SU-DHL-6 (cell line): ENCODE data around the gene ALOXE3.

Experiments used
- H2AFZ ChIP-seq: fragments of 200-600 bp; sonication (generic); 2 replicates; pipeline ENCODE4 v1.6.1; 2014; ENCODE audit warnings: low read depth, mild to moderate bottlenecking, moderate library complexity, mixed read lengths, antibody characterized with exemption, low read length; ENCODE audit not compliant: severe bottlenecking
- H3F3A ChIP-seq: fragments of 200-600 bp; shearing (Covaris generic); 2 replicates; pipeline ENCODE4 v1.6.0; 2016; ENCODE audit warnings: antibody characterized with exemption, mild to moderate bottlenecking; ENCODE audit not compliant: insufficient read depth
- H3K27ac ChIP-seq: fragments of 200-600 bp; sonication (generic); 2 replicates; pipeline ENCODE4 v1.5.1; 2016; ENCODE audit warnings: low read depth, mild to moderate bottlenecking, low read length, moderate library complexity, mixed read lengths
- H3K27me3 ChIP-seq: fragments of 200-600 bp; sonication (generic), shearing (Covaris generic); 2 replicates; pipeline ENCODE4 v1.6.0; 2014; ENCODE audit warnings: mild to moderate bottlenecking, low read length
- H3K36me3 ChIP-seq: fragments of 200-600 bp; sonication (generic); 2 replicates; pipeline ENCODE4 v1.6.1; 2014; ENCODE audit warnings: mild to moderate bottlenecking, low read length, mixed read lengths
- H3K4me2 ChIP-seq: fragments of 300-600, 200-600 bp; shearing (Covaris generic), sonication (generic); 2 replicates; pipeline ENCODE4 v1.6.0; 2014; ENCODE audit warnings: low read length, low read depth, mild to moderate bottlenecking; ENCODE audit not compliant: poor library complexity, severe bottlenecking
- H3K4me3 ChIP-seq: fragments of 200-600 bp; sonication (generic); 2 replicates; pipeline ENCODE4 v1.5.1; 2014; ENCODE audit warnings: antibody characterized with exemption, low read length, mild to moderate bottlenecking, mixed read lengths; ENCODE audit not compliant: insufficient read depth, poor library complexity, severe bottlenecking
- H3K79me2 ChIP-seq: fragments of 200-600 bp; sonication (generic); 2 replicates; pipeline ENCODE4 v1.6.1; 2014; ENCODE audit warnings: mild to moderate bottlenecking, low read length, moderate library complexity; ENCODE audit not compliant: insufficient read depth
- H3K9ac ChIP-seq: fragments of 200-600 bp; sonication (generic); 2 replicates; pipeline ENCODE4 v1.7.0; 2014; ENCODE audit warnings: mild to moderate bottlenecking, low read length
- H3K9me2 ChIP-seq: fragments of 200-600 bp; sonication (generic); replicated peaks from 2 replicates; pipeline ENCODE4 v1.6.1; 2014; ENCODE audit warnings: low read length; ENCODE audit not compliant: insufficient read depth
- H3K9me3 ChIP-seq: fragments of 200-600 bp; sonication (generic); 2 replicates; pipeline ENCODE4 v1.6.1; 2014; ENCODE audit warnings: low read length, mixed read lengths; ENCODE audit not compliant: insufficient read depth
- H4K20me1 ChIP-seq: fragments of 200-600 bp; sonication (generic); 2 replicates; pipeline ENCODE4 v1.6.1; 2014; ENCODE audit warnings: low read depth, mild to moderate bottlenecking, antibody characterized with exemption, low read length, moderate library complexity, mixed read lengths
- EZH2phosphoT487 ChIP-seq: fragments of 200-600 bp; sonication (generic), shearing (Covaris generic); conservative IDR thresholded peaks from 2 replicates; pipeline ENCODE4 v1.6.1; 2018; ENCODE audit warnings: mild to moderate bottlenecking, antibody characterized with exemption, low read length, moderate library complexity, mixed read lengths
- TF ChIP-seq, protein P1 (sequence below): fragments of 200-600 bp; sonication (generic); IDR thresholded peaks from one replicate; pipeline ENCODE4 v1.5.1; 2017; ENCODE audit warnings: antibody characterized with exemption, mild to moderate bottlenecking, low read length, moderate library complexity; ENCODE audit not compliant: insufficient read depth, poor library complexity, severe bottlenecking

ALOXE3 gene

GRCh38 chr17:8100763-8101162 is 17.6 kb downstream of the ALOXE3 start:
- Histone ChIP-seq H3K27me3 (no peaks in the 10 kb centered on the region), H3K4me2 (no peak overlapping the region), H3K9me3 (no peaks in the 10 kb centered on the region), H3F3A (no peaks in the 10 kb centered on the region), H2AFZ (no peak overlapping the region), H3K79me2 (no peaks in the 10 kb centered on the region), H3K36me3 (no peaks in the 10 kb centered on the region), H3K9ac (no peak overlapping the region), H3K27ac (no peak overlapping the region), H4K20me1 (no peaks in the 10 kb centered on the region), H3K4me3 (no peak overlapping the region), H3K9me2 (no peaks in the 10 kb centered on the region)
- TF ChIP-seq, protein P1, sequence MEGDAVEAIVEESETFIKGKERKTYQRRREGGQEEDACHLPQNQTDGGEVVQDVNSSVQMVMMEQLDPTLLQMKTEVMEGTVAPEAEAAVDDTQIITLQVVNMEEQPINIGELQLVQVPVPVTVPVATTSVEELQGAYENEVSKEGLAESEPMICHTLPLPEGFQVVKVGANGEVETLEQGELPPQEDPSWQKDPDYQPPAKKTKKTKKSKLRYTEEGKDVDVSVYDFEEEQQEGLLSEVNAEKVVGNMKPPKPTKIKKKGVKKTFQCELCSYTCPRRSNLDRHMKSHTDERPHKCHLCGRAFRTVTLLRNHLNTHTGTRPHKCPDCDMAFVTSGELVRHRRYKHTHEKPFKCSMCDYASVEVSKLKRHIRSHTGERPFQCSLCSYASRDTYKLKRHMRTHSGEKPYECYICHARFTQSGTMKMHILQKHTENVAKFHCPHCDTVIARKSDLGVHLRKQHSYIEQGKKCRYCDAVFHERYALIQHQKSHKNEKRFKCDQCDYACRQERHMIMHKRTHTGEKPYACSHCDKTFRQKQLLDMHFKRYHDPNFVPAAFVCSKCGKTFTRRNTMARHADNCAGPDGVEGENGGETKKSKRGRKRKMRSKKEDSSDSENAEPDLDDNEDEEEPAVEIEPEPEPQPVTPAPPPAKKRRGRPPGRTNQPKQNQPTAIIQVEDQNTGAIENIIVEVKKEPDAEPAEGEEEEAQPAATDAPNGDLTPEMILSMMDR: no peak
- no peak for TF ChIP-seq EZH2phosphoT487

- H4K20me1 ChIP-seq: no peaks in the 10 kb centered on the region
- no peak overlapping the region for H3K4me2 ChIP-seq
- H3K79me2 ChIP-seq: no peaks in the 10 kb centered on the region
- no peak overlapping the region for H3K9ac ChIP-seq
- TF ChIP-seq EZH2phosphoT487: no peak
- no peaks in the 10 kb centered on the region for H3F3A ChIP-seq
- H3K9me3 ChIP-seq: no peaks in the 10 kb centered on the region
- no peak overlapping the region for H2AFZ ChIP-seq
- H3K27ac ChIP-seq: no peak overlapping the region
- no peak overlapping the region for H3K4me3 ChIP-seq
- H3K9me2 ChIP-seq: no peaks in the 10 kb centered on the region
- H3K36me3 ChIP-seq: no peaks in the 10 kb centered on the region
- H3K27me3 ChIP-seq: no peaks in the 10 kb centered on the region
Measured at GRCh38 chr17:8100111-8100510, 18.2 kb downstream of the ALOXE3 start.

DNA sequence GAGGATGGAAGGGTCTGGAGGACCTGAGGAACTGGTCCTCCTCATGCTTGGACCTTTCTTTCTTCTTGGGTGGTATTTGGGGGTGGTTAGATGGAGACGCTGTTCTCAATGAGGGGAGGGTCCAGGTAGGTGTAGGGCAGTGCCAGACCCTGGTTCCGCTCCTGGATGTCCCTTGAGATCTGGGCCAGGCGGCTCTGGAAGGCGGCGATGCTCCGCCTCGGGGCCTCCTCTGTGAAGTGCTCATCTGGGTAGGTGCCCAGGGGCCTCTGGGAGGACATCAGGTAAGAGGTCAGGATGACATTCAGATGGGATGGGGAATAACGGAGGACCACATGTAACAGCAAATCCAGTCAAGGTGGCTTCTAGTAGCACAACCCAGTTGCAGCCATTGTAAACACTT is 21.8 kb downstream of the ALOXE3 start:
- TF ChIP-seq, protein P1: no peak
- TF ChIP-seq EZH2phosphoT487: no peak
- H3K27me3 ChIP-seq: no peaks in the 10 kb centered on the region

GRCh38 chr17:8095361-8095760 is 23.0 kb downstream of the ALOXE3 start:
- TF ChIP-seq, protein P1: no peak
- TF ChIP-seq EZH2phosphoT487: no peak
- H3K4me2 ChIP-seq: no peak overlapping the region

More for the DNA sequence above, 21.8 kb downstream of the ALOXE3 start:
- Histone ChIP-seq H3K9me2 (no peaks in the 10 kb centered on the region), H3F3A (no peaks in the 10 kb centered on the region), H3K9me3 (no peaks in the 10 kb centered on the region), H3K79me2 (no peaks in the 10 kb centered on the region), H3K4me3 (no peak overlapping the region), H4K20me1 (no peaks in the 10 kb centered on the region), H3K27ac (no peak overlapping the region), H3K36me3 (no peaks in the 10 kb centered on the region), H3K9ac (no peak overlapping the region), H3K4me2 (no peak overlapping the region), H2AFZ (no peak overlapping the region)

More at GRCh38 chr17:8095361-8095760, 23.0 kb downstream of the ALOXE3 start:
- Histone ChIP-seq H3K9me2 (no peaks in the 10 kb centered on the region), H3K27ac (no peak overlapping the region), H3K4me3 (no peak overlapping the region), H4K20me1 (no peaks in the 10 kb centered on the region), H3K9me3 (no peaks in the 10 kb centered on the region), H3F3A (no peaks in the 10 kb centered on the region), H3K9ac (no peak overlapping the region), H3K36me3 (no peaks in the 10 kb centered on the region), H3K79me2 (no peaks in the 10 kb centered on the region), H2AFZ (no peak overlapping the region), H3K27me3 (no peaks in the 10 kb centered on the region)
